GM18519 (cell line): ENCODE measurements around the gene SULF2.

Experiments used
- ATAC-seq: cut with Tn5 transposase; IDR thresholded peaks from one replicate; pipeline ENCODE4 v1.9.1; 2021; ENCODE audit warnings: mild to moderate bottlenecking, moderate library complexity; ENCODE audit not compliant: unreplicated experiment, low FRiP score

The SULF2 gene

GRCh38 chr20:47618479-47618878 is 166.8 kb downstream of the SULF2 start:
- no peak for ATAC-seq

GRCh38 chr20:47614703-47615309 is 170.5 kb downstream of the SULF2 start:
- ATAC-seq, result no peak

- ATAC-seq, result no peak
Measured at GRCh38 chr20:47612670-47613069, 172.6 kb downstream of the SULF2 start.

- ATAC-seq, result no peak
Measured at GRCh38 chr20:47611785-47612184, 173.5 kb downstream of the SULF2 start.

GRCh38 chr20:47610945-47611250 is 174.4 kb downstream of the SULF2 start:
- no peak for ATAC-seq

- no peak for ATAC-seq
Measured at GRCh38 chr20:47610247-47610944, 174.9 kb downstream of the SULF2 start.

GRCh38 chr20:47609001-47609400 is 176.3 kb downstream of the SULF2 start:
- no peak for ATAC-seq
